Right lobe of liver (tissue), 6 donors: ENCODE results near the gene CELA3A. TPM values are rescaled to one million over a fixed set of nuclear protein-coding genes. Genes with fewer than 3 reads are reported as not detected.

Experiments
- ATAC-seq, 4 donors: fragments of 200-7000 bp; cut with Tn5 transposase; one replicate each; pipeline ENCODE4 v1.9.1; 2020; ENCODE audit warnings: mild to moderate bottlenecking in 4 of 4, moderate library complexity in 4 of 4
- DNase-seq, 3 donors: peaks; one replicate each; pipeline ENCODE4 v3.0.0-alpha.2; 2020
- H3K27ac ChIP-seq, 3 donors: fragments of 200-600 bp; one replicate each; pipeline ENCODE4 v1.8.0; 2022
- H3K27me3 ChIP-seq, 2 donors: fragments of 200-600 bp; one replicate each; pipeline ENCODE4 v1.8.0; 2022
- H3K36me3 ChIP-seq, 4 donors: fragments of 200-600 bp; sonication (generic) in 1 of 4; one replicate each; pipeline versions ENCODE4 v1.5.1 to v1.8.0; 2017 to 2022; ENCODE audit warnings: control low read depth in 1 of 4
- H3K4me1 ChIP-seq, 4 donors: fragments of 200-600 bp; sonication (generic) in 1 of 4; one replicate each; pipeline versions ENCODE4 v1.5.1 to v1.8.0; 2017 to 2022; ENCODE audit warnings: control low read depth in 1 of 4
- H3K4me3 ChIP-seq, 3 donors: fragments of 200-600 bp; one replicate each; pipeline ENCODE4 v1.8.0; 2022
- H3K9me3 ChIP-seq, 4 donors: fragments of 200-600 bp; sonication (generic) in 1 of 4; one replicate each; pipeline versions ENCODE4 v1.5.1 to v1.8.0; 2017 to 2022; ENCODE audit warnings: control low read depth in 1 of 4
- CTCF ChIP-seq, 4 donors: fragments of 200-600 bp in 3 of 4; fragments of 450-650 bp in 1 of 4; IDR thresholded peaks; one replicate each; pipeline versions ENCODE4 v1.5.1 to v1.8.0; 2016 to 2022; ENCODE audit warnings: antibody characterized with exemption in 4 of 4, mild to moderate bottlenecking in 2 of 4
- POLR2A ChIP-seq: fragments of 450-650 bp; IDR thresholded peaks from one replicate; pipeline ENCODE4 v1.6.1; 2017; ENCODE audit warnings: antibody characterized with exemption, mild to moderate bottlenecking
- WGBS: methylation state at CpG from one replicate; pipeline ENCODE4 v1.1.6; 2018; ENCODE audit warnings: low coverage, low lambda C conversion rate; ENCODE audit not compliant: insufficient coverage; ENCODE audit errors: missing lambda C conversion rate; 5-methylcytosine and 5-hydroxymethylcytosine counted together
- intact Hi-C, 2 donors: fragments of 100-400 bp; cut with DNase I; formaldehyde crosslinking; loops; one replicate each; pipeline versions ENCODE4 v1.11.2 to v1.14.1; 2022
- long read RNA-seq: library from polyadenylated mRNA; unstranded; transcript quantifications from one replicate; pipeline ENCODE4 v2.0.0, GENCODE V29; 2019
- total RNA-seq, 6 experiments: library from RNA; depleted of rRNA in 2 of 6; stranded (reverse); fragments of >200 nt in 2 of 6; fragmentation: NEBNext Ultra II Directional in 3 of 6; extraction: Animal tissue kit (Norgen Biotek cat#: 25700) in 3 of 6; gene quantifications; one replicate each; pipeline versions ENCODE4 v1.1.0 to v1.2.4, GENCODE V29; 2016 to 2023
- donor health status: DM: no; HTN: yes; CAD: no.
- donor health status: DM: no; HTN: no; CAD: no.
- donor health status: DM: no; HTN: no; CAD: no.
- donor health status: DM: no; HTN: yes; CAD: no.
- donor health status: DM: no; HTN: yes; CAD: no.

CELA3A gene
- total RNA-seq: under 1 TPM in 1 of 6 experiments, not detected in 5; 0.22 TPM
- long read RNA-seq: 0 reads

GRCh38 chr1:22001409-22001808, at the start of gene CELA3A:
TSS of gene CELA3A (plus strand) at chr1:22001657. CDS start at chr1:22001675, 18 bp downstream.
- no peak for TF ChIP-seq CTCF (IDR thresholded peaks at IDR 0.05)
- no peak for TF ChIP-seq POLR2A
- Histone ChIP-seq H3K4me3 (no peak within 1 kb of the TSS), H3K27me3 (no peaks in the 10 kb centered on the region), H3K9me3 (no peaks in the 10 kb centered on the region), H3K36me3 (no peaks in the 10 kb centered on the region), H3K4me1 (no peaks in the 10 kb centered on the region), H3K27ac (no peak within 1 kb of the TSS)
- no peak for ATAC-seq
- intact Hi-C loops: no loop called here
- 52% methylated on average over 3 of the region's 5 CpGs for WGBS
- no peak for DNase-seq

GRCh38 chr1:21952786-21953520, 48.5 kb upstream of the CELA3A start:
- H3K9me3 ChIP-seq: no peaks in the 10 kb centered on the region
- no peak for DNase-seq
- H3K36me3 ChIP-seq: no peaks in the 10 kb centered on the region
- ATAC-seq: no peak
- H3K4me3 ChIP-seq: no peak overlapping the region
- 92% methylated on average over 4 of the region's 6 CpGs for WGBS
- H3K27ac ChIP-seq: no peak overlapping the region
- no peaks in the 10 kb centered on the region for H3K27me3 ChIP-seq
- intact Hi-C loops: no loop called here
- no peak for TF ChIP-seq POLR2A
- TF ChIP-seq CTCF (IDR thresholded peaks at IDR 0.05): no peak
- peaks cover 0 to 10% (median 0%) of the 10 kb centered on the region in 4 donors for H3K4me1 ChIP-seq

GRCh38 chr1:21955058-21955457, 46.4 kb upstream of the CELA3A start:
- WGBS: 77% methylated on average over 9 of the region's 16 CpGs
- Histone ChIP-seq H3K9me3 (no peaks in the 10 kb centered on the region), H3K27me3 (no peaks in the 10 kb centered on the region), H3K4me3 (no peak overlapping the region), H3K27ac (no peak overlapping the region), H3K4me1 (peaks cover 0 to 10% (median 0%) of the 10 kb centered on the region in 4 donors), H3K36me3 (no peaks in the 10 kb centered on the region)
- TF ChIP-seq CTCF (IDR thresholded peaks at IDR 0.05): no peak
- no peak for TF ChIP-seq POLR2A
- ATAC-seq (no peak), DNase-seq (peak in 1 of 3 donors; percentile 42)
- intact Hi-C loops: no loop called here

GRCh38 chr1:21955501-21956281, 45.8 kb upstream of the CELA3A start:
- no peaks in the 10 kb centered on the region for H3K9me3 ChIP-seq
- DNase-seq (peak in 1 of 3 donors; percentile 45), ATAC-seq (no peak)
- H3K4me1 ChIP-seq: peaks cover 0 to 10% (median 0%) of the 10 kb centered on the region in 4 donors
- 72% methylated on average over 7 of the region's 9 CpGs for WGBS
- TF ChIP-seq POLR2A (no peak), CTCF (IDR thresholded peaks at IDR 0.05) (no peak)
- no peak overlapping the region for H3K4me3 ChIP-seq
- no peaks in the 10 kb centered on the region for H3K36me3 ChIP-seq
- no peaks in the 10 kb centered on the region for H3K27me3 ChIP-seq
- no peak overlapping the region for H3K27ac ChIP-seq
- intact Hi-C loops: no loop called here
